Posterior cingulate gyrus (tissue), 11 donors: Measurements from ENCODE around the gene IL1RAPL2.
A peak's percentile ranks its signal among the peaks of the same experiment; 100 is the strongest.
"Not testable (repeated sequence)": the region's sequence is repeated elsewhere in the genome, so short reads cannot be mapped to it uniquely, and the experiment has no call there.

ENCODE experiments used
- DNase-seq, 10 donors: peaks; one replicate each; pipeline versions ENCODE4 v3.0.0 to v3.0.0-alpha.2; 2020 to 2021; ENCODE audit warnings: mixed read lengths in 3 of 10
- intact Hi-C: fragments of 100-400 bp; cut with DNase I; formaldehyde crosslinking; loops from one replicate; pipeline ENCODE4 v1.15.1; 2023

Gene IL1RAPL2

DNA sequence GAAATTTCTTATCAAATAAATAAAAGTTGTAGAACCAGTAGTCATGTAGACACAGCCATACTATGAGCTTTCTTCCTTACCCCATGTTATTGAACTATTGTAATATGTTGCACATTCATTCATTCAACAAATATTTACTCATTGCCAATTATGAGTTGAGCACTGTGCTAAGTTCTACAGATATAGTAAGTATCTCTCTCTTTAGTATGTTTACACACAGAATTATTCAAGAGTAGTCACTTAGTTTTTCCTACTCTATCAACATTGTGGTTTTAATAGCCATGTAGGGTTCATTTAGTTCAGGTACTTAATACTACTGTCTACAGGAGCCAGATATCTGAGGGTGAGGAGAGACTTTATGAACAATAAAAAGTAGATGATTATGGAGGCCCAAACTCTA, 568.3 kb downstream of the IL1RAPL2 start:
- intact Hi-C loops = no loop called here
- DNase-seq = no peak

DNA sequence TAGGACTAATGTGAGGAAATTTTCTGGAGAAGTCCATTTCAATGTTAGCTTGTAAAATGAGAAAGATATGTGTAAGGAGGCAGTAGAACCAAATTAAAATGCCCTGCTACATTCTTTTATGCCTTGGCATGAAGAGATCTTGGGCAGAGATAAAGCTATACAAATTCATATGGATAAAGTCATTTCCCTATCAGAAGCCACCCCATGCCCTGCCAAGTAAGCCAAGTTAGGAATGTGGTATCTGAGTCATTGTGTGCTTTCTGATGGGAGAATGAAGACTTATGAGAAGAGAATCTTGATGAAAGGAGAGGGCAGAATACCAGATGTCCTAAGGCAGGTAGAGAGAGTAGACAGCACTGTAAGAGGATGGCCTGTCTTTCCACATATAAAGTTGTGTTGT, 570.8 kb downstream of the IL1RAPL2 start:
- DNase-seq = no peak
- intact Hi-C loops = no loop called here

DNA sequence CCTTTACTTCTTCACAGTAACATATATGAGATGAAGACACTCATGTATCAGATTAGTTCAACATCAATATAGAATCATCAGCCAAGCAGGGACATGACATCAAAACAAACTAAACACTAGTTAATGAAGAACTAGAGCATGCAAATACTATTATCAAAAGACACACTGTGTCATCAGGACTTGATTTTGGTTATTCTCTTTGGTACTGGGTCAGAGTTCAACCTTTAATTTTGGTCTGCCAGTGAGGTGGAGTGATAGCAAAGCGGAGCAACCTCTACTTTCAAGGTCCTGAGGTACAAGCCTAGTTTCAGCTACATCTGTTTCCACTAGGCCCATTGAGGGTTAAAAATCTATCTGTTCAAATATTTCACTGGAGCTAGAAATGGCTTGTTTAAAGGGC, 584.0 kb downstream of the IL1RAPL2 start:
- intact Hi-C loops = no loop called here
- no peak for DNase-seq

DNA sequence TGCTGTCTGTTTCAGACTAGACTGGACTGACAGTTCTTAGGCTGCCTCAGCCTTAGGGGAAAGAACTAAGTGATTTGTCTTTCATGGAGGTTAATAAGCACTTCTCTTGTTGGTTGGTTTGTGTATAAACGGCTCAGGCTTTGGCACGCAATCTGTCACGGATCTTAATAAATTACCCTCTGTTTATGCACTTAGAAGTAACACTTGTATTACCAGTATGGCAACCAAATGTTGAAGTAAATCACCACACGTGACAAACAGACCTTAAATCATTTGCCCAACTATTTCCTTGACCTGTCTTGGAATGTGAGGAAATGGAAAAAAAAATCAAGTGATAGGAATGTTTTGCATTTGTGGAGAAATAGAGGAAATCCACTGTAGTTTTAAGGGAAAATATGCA, 584.6 kb downstream of the IL1RAPL2 start:
- intact Hi-C loops = no loop called here
- no peak for DNase-seq

DNA sequence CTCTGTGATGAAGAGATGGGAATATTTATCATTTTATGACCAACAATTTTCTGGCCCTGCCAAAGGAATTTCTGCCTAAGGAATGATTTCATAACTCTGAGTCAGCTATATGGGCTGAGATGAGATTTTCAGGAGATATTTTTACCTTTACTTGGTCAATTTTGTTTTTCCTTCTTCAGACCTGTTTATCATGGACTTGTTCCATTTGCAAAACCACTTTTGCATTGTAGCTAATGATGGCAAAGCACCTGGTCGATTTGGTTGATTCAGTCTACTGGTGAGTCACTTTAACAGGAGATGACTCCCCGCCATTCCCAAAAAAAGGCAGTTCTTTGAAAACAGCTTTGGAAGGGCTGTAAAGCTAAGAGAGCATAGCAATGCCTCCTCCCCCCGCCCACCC, 601.2 kb downstream of the IL1RAPL2 start:
- no peak for DNase-seq
- intact Hi-C loops = no loop called here

DNA sequence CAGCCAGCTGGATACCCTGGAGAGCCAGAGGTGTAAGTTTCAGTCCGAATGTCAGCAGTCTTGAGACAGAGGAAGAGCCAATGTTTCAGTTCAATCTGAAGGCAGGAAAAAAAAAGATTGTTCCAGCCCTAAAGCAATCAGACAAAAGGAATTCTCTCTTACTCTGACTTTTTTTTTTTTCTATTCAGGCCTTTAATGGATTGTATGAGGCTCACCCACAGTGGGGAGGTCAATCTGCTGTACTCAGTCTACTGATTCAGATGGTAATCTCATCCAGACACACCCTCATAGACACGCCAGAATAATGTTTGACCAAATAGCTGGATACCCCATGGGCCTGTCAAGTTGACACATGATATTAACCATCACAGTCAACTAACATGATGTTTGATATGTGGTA, 602.6 kb downstream of the IL1RAPL2 start:
- no peak for DNase-seq
- intact Hi-C loops = no loop called here

DNA sequence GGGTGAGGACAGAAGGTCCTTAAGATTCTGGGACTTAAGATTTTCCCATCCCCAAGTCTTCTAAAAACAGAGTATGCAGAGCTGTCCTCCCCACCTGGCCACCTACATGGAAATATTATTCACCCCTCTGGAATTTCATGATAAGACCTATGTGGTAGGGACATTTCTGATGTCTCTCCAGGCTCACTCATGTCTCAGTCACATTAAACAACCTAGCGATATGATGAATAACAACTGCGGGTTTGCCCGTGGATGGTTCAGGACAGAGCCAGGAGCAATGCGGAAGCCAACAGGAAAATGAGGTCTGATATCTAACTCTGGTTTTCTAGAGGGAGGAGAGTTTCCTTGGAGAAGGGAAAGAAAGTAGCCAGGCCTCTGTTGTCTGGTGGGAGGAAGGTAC, 607.1 kb downstream of the IL1RAPL2 start:
- no peak for DNase-seq
- intact Hi-C loops = no loop called here

DNA sequence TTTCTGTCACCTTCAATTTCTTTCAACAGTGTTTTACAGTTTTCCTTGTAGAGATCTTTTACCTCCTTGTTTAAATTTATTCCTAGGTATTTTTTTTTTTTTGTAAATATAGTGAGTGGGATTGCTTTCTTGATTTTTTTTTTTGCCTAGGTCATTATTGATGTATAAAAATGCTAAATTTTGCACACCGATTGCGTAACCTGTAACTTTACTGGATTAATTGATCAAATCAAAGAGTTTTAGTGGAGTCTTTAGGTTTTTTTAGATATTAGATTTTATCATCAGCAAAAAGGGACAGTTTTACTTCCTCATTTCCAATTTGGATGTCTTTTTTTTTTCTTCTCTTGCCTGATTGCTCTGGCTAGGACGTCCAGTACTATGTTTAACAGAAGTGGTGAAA, 613.6 kb downstream of the IL1RAPL2 start:
- intact Hi-C loops = no loop called here
- no peak for DNase-seq

DNA sequence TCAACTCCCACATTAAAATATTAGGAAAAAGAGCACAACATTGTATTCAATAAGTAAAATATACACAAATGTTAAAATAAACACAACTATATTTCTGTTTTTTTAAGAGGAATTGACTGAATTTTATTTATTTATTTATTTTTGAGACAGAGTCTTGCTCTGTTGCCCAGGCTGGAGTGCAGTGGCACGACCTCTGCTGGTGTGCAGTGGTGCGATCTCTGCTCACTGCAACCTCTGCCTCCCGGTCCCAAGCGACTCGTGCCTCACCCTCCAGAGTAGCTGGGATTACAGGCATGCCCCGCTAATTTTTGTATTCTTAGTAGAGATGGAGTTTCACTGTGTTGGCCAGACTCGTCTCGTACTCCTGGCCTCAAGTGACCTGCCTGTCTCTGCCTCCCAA, 623.1 kb downstream of the IL1RAPL2 start:
- intact Hi-C loops = no loop called here
- no peak for DNase-seq

DNA sequence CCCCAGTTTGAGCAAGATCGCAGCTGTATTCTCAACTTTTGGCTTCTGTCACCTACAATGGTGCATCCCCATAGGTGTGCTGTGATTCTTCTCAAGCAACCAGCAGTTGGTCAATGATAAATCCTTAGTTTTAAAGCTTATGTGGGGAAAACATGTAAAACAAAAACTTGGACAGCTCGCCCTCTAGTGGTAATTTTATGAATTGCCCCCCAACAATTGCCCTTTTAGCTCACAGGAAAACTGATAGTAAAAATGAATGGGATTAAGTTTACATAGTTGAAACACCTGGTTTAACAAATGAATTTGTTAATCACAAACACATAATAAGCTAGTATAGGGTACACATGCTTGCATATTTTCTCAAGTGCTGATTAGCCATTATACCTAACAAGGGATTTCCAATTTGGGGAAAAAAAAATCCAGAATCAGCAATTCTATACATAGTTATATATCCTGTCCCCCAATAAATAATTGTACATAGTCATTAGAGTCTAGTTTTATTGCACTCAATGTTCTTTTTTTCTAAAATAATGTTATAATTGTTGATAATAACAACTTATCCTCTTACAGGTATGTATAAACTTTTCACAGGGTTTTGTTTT, 624.4 kb downstream of the IL1RAPL2 start:
- peak in 1 of 10 donors; percentile 3 for DNase-seq
- intact Hi-C loops = no loop called here

DNA sequence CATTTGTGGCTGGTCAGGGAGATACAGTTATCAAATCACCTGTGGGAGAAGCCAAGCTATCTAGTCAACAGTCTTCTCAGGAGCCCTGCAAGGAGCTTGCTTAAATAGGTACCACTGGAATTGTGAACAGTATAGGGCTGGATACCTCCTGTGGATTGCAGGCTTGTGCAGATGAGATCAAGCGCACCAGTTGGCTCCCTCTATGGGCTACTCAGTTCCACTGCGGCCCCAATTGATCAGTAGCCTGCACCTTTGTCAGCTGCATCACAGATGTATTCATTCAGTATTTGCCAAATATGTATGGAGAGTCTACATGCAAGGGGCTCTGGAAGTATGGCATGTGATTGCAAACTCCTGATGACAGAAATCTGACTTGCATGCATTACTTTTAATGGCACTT, 625.9 kb downstream of the IL1RAPL2 start:
- intact Hi-C loops = no loop called here
- peak in 4 of 10 donors; percentile 6 to 76 (median 10) for DNase-seq

DNA sequence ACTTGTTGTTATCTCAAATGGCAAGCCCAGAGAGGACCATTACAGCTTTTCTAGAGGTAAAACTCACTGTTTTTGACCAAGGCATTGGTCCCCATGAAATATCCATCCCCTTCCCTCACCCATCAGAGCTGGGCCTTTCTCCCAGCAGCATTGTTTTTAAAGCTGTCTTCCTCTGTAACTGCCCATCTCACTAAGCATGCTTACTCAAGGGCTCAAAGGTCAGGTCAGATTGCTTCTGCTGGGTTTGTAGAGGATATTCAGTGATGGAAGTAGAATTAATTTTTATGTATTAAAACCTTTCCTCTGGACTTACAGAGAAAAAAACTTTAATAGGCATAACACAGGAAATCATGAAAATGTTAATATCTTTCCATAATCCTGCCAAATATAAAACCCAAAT, 643.4 kb downstream of the IL1RAPL2 start:
- no peak for DNase-seq
- intact Hi-C loops = no loop called here

DNA sequence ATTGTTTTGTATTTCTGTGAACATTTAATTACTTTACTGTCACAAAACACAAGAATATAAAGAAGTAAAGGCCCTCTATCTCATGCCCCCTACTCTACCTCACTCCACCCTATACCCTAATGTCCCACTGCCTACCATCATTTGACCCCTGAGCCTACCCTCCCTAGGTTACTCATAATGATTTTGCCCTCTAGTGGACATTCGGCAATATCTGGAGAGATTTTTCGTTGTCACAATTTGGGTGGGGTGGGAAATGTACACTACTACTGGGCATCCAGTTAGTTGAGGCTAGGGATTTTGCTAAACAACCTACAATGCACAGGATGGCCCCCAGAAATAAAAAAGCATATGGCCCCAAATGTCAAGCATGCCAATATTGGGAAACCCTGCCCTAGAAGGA, 644.3 kb downstream of the IL1RAPL2 start:
- no peak for DNase-seq
- intact Hi-C loops = no loop called here

DNA sequence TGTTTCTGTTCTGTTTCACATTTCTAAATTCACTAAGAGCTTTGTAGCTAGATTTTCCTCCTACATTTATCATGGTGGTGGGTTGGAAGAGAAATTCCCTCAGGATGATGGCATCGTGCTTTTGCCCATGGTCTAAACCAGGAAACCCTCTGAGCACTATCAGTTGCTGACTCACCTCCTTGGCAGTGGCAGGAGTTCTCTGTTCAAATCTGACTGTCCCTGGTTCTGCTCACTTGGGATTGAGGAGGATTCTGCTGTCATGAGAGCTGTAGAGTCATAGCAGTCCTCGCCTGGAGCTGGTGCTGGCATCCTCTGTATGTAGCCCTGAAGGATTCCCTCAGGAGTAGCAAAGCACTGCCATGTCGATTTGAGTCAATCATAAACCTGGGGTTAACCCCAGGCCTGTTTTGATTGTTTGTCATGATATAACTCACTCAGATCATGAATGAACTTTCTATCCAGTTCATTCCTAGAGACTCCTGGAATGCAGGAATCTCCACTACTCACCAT, 645.1 kb downstream of the IL1RAPL2 start:
- intact Hi-C loops = no loop called here
- no peak for DNase-seq

DNA sequence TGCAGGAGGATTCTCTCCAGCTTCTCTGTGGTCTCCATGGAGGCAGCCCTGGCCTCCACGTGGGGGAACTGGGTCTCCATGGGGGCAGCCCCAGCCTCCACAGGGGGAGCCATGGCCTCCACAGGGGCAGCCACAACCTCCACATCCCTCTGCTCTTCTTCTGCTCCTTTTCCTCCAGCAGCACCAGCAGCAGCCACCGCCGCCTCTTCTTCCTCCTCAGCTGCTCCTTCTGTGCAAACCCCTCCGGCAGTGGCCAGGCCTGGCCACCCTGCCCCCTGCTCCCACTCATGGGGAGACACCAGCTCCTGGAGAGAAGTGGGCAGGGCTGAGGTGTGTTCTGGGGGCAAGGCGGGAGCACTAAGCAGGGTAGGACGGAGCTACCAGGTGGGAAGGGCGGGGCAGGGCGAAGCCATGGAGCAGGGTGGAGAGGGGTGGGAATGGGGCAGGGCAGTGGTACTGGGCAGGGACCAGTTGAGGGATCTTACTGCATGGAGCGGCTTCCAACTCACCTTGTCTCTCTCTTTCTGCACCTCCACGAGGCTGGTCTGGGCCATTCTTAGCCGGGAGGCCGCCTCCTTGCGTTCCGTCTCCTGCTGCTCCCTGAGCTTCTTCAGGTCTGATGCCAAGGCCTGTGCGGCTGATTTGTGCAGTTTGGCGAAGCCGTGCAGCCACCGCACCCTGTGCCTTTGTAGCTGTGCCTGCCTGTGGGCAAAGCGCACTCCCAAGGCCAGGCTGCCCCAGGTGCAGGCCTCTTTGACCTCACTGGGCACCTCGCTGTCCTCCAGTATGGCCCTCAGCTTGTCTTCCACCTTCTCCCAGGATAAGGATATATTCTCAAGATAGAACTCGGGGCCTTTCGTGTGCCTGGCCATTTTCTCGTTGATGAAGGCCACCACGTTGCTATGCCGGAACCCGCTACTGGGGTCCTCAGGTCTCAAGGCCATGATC, 653.7 kb downstream of the IL1RAPL2 start:
- peak in 1 of 10 donors; percentile 74 for DNase-seq
- intact Hi-C loops = no loop called here

DNA sequence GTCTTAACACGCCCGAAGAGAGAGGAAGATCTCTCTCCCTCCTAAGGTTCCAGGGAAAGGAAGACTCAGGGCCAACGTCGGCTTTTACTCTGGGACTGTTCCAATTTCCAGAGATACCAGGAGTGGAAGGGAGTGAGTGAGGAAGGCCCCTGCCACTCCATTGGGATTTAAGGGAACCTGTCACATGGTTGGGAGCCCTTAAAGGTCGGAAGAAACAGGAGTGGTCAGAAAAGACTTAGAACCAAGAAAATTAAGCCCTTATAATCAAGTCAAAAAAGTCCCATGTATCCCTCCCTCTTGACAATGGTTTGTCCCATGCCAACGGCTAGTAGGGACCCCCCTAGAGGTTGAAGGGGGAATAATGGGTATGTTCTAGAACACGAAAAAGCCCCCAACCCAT, 654.6 kb downstream of the IL1RAPL2 start, which contains the start of gene TEX13A:
TEX13A (minus strand) TSS at position 59 of the 400 bp plus-strand sequence. CDS start 297 bp downstream, outside the sequence.
- DNase-seq = no peak
- intact Hi-C loops = no loop called here

DNA sequence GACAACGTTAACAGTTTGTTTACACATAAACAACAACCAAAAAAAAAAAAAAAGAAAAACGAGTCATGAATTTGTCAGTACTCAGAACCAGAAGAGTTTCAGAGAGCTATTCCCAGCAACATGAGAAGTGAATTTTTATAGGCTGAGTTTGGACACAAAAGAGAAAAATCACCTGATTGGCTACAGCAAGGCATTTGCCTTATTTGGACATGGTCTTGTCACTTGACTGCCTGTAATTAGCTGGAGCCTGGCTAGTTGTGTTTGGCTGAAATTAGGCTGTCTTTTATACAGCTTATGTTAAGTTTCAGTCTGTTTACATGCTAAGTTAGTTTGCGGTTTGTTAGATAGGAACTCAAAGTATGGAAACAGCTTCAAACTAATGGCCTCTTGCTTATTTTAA, 655.4 kb downstream of the IL1RAPL2 start:
- intact Hi-C loops = no loop called here
- DNase-seq = no peak

DNA sequence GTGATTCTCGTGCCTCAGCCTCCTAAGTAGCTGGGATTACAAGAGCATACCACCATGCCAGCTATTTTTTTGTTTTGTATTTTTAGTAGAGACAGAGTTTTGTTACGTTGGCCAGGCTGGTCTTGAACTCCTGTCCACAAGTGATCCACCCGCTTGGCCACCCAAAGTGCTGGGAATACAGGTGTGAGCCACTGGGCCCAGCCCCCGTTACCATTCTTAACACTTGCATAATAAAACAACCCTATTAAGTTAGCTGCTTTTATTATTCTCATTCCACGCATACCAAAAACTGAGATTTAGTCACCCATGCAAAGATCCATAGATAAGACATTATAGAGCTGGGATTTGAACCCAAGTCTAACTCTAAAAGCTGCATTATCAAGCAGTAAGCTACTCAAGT, 660.5 kb downstream of the IL1RAPL2 start:
- intact Hi-C loops = no loop called here

DNA sequence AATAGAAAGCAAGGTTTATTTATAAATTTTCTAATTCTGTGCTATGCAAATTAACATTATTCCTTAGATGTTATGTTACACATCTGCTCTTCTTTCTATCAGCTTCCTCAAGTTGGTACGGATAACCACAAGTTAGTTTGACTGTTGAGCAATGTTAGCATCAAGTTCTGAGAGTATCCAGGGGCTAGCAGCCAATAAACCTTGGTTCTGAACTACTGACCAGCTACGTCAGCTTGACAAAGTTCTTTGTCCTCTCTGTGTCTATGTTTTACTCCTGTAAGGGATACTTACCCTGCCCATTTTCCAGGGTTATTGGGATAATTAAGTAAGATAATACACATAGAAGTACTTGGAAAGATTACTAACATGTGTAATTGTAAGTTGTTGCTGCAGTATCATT, 662.6 kb downstream of the IL1RAPL2 start:
- intact Hi-C loops = no loop called here

More for the DNA sequence above, 660.5 kb downstream of the IL1RAPL2 start:
- DNase-seq = no peak

DNA sequence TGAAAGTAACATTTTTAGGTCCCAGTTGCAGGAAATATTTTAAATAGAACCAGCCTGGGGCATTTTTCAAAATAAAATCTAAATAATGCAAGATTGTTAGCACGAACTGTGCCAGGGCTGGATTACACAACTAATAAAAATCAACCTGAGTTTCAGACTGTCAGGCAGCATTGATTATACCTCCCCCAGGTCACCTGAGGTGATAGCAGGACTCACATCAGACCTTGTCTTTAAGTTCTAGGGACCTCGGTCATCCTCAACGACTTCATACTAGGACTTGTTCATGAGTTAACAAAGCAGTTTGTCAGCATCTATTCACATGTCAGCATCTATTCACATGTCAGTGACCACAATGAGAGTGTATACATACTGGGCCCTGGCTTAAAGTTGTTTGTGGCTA, 663.1 kb downstream of the IL1RAPL2 start:
- no peak for DNase-seq
- intact Hi-C loops = no loop called here

More for the DNA sequence above, 662.6 kb downstream of the IL1RAPL2 start:
- DNase-seq = no peak

DNA sequence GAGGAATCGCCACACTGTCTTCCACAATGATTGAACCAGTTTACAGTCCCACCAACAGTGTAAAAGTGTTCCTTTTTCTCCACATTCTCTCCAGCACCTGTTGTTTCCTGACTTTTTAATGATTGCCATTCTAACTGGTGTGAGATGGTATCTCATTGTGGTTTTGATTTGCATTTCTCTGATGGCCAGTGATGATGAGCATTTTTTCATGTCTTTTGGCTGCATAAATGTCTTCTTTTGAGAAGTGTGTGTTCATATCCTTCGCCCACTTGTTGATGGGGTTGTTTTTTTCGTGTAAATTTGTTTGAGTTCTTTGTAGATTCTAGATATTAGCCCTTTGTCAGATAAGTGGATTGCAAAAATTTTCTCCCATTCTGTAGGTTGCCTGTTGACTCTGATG, 671.4 kb downstream of the IL1RAPL2 start:
- DNase-seq, intact Hi-C loops: not testable (repeated sequence)

DNA sequence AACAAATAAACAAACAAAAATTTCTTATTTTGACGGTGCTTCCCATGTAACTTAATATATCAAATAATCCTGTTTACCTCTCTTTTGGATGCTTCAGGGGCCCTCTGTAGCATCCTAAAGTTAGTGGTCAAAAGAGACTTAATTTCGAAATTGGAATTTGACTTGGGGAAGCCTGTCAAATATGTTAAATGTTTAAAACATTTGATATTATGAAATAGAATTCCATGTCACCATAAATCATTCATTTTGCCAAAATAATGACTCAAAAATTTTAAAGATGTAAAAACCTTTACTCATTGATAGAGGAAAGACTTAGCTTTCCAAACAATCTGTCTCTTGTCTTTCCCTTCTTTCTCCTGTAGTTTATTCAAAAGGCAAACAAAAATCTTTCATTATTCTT, 675.1 kb downstream of the IL1RAPL2 start:
- DNase-seq = no peak
- intact Hi-C loops = no loop called here
